HUES64 (cell line): ENCODE measurements around the gene ARRDC5. TPM values are rescaled to one million over a fixed set of nuclear protein-coding genes. Genes with fewer than 3 reads are reported as not detected.
"Not testable (repeated sequence)": the region's sequence is repeated elsewhere in the genome, so short reads cannot be mapped to it uniquely, and the experiment has no call there.

Experiments used
- H3K27ac ChIP-seq: 2 replicates; pipeline ENCODE4 v1.7.0; 2013; ENCODE audit warnings: low read depth, low read length, inconsistent platforms
- H3K27me3 ChIP-seq: 2 replicates; pipeline ENCODE4 v1.6.1; 2013; ENCODE audit warnings: mild to moderate bottlenecking, low read length; ENCODE audit not compliant: insufficient read depth
- H3K36me3 ChIP-seq: 2 replicates; pipeline ENCODE4 v1.6.1; 2013; ENCODE audit warnings: mild to moderate bottlenecking, low read length; ENCODE audit not compliant: insufficient read depth
- H3K4me1 ChIP-seq: 2 replicates; pipeline ENCODE4 v1.6.1; 2013; ENCODE audit warnings: mild to moderate bottlenecking, low read length, moderate library complexity; ENCODE audit not compliant: insufficient read depth
- H3K4me3 ChIP-seq: 2 replicates; pipeline ENCODE4 v1.5.1; 2013; ENCODE audit warnings: mild to moderate bottlenecking, low read length, moderate library complexity
- H3K9ac ChIP-seq: 2 replicates; pipeline ENCODE4 v1.6.1; 2013; ENCODE audit warnings: mild to moderate bottlenecking, low read depth, low read length
- H3K9me3 ChIP-seq: 2 replicates; pipeline ENCODE4 v1.6.1; 2013; ENCODE audit warnings: low read depth, low read length; ENCODE audit not compliant: insufficient read depth
- WGBS: fragments of 150-250, 120-280 bp; methylation state at CpG from one replicate; pipeline ENCODE4 v1.1.7; 2013; ENCODE audit warnings: missing lambda C conversion rate; 5-methylcytosine and 5-hydroxymethylcytosine counted together
- polyA plus RNA-seq, 2 experiments: library from polyadenylated mRNA; stranded (reverse); fragments of 50-300 nt; gene quantifications; one replicate each; pipeline ENCODE4 v1.2.3, GENCODE V29; 2013

ARRDC5 gene
- polyA plus RNA-seq (2013, experiment 1 of 2), result not detected
- not detected for polyA plus RNA-seq (2013, experiment 2 of 2)

GRCh38 chr19:4902796-4903195, at the start of gene ARRDC5:
ARRDC5 (minus strand) TSS chr19:4902896; CDS start chr19:4902825, 71 bp downstream.
- no peaks in the 10 kb centered on the region for H3K9me3 ChIP-seq
- no peak within 1 kb of the TSS for H3K27ac ChIP-seq
- no peaks in the 10 kb centered on the region; the same call in 1 of the 2 replicates for H3K27me3 ChIP-seq
- 96% methylated on average over 5 of the region's 7 CpGs for WGBS
- H3K9ac ChIP-seq, result no peak within 1 kb of the TSS
- H3K4me1 ChIP-seq, result no peaks in the 10 kb centered on the region
- H3K4me3 ChIP-seq, result no peak within 1 kb of the TSS
- H3K36me3 ChIP-seq, result no peaks in the 10 kb centered on the region

DNA sequence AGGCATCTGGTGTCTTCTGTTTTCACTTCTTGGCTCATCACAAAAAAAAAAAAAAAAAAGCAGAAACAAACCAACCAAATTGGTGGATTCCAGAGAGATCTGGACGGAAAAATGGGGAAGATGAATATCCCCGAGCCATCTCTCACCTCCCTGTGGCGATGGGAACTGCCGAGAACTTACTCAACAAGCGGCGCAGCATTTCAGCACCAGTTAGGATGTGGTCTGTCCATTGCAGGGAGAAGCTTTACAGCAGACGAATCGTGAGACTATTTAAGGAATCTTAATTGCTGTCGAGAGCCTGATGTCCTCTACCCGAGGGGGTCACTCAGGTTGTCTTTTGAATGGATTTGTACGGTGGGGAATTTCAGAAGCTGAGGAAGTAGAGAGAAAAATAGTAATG, 49.0 kb upstream of the ARRDC5 start:
- Histone ChIP-seq H3K27me3 (no peaks in the 10 kb centered on the region), H3K27ac (no peak overlapping the region), H3K9ac (no peak overlapping the region), H3K9me3 (no peaks in the 10 kb centered on the region), H3K36me3 (peaks cover 87% of the 10 kb centered on the region), H3K4me3 (no peak overlapping the region), H3K4me1 (no peaks in the 10 kb centered on the region)
- WGBS, result 94% methylated on average over 11 of the region's 11 CpGs

GRCh38 chr19:4950650-4951049, 48.0 kb upstream of the ARRDC5 start:
- H3K9me3 ChIP-seq, H3K27me3 ChIP-seq, H3K4me3 ChIP-seq, H3K4me1 ChIP-seq, H3K9ac ChIP-seq, H3K27ac ChIP-seq: not testable (repeated sequence)
- WGBS, result 92% methylated on average over 23 of the region's 23 CpGs
- H3K36me3 ChIP-seq, result peaks cover 87% of the 10 kb centered on the region

DNA sequence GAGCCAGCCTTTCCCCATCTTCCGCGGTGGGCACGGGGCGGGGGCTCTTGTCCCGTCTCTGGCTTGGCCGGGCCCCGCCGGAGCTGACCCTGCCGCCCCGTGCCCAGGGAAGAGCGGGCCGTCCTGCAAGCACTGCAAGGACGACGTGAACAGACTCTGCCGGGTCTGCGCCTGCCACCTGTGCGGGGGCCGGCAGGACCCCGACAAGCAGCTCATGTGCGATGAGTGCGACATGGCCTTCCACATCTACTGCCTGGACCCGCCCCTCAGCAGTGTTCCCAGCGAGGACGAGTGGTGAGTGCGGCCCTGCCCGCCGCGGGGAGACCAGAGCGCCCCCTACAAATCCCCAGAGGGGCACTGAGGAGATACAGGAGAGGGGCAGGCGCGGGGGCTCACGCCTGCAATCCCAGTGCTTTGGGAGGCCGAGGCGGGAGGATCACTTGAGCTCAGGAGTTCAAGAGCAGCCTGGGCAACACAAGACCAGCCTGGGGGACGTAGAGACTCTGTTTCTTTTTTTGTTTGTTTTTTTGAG, 39.0 kb upstream of the ARRDC5 start:
- H3K36me3 ChIP-seq, result peaks cover 70% of the 10 kb centered on the region
- not testable (repeated sequence) for H3K27ac ChIP-seq, H3K9me3 ChIP-seq, H3K4me1 ChIP-seq, H3K27me3 ChIP-seq, H3K4me3 ChIP-seq, H3K9ac ChIP-seq
- 96% methylated on average over 35 of the region's 35 CpGs for WGBS

GRCh38 chr19:4939466-4939865, 36.8 kb upstream of the ARRDC5 start:
- H3K4me1 ChIP-seq, result no peaks in the 10 kb centered on the region
- no peak overlapping the region for H3K9ac ChIP-seq
- no peaks in the 10 kb centered on the region for H3K9me3 ChIP-seq
- no peak overlapping the region for H3K27ac ChIP-seq
- peaks cover 70% of the 10 kb centered on the region for H3K36me3 ChIP-seq
- 96% methylated on average over 7 of the region's 7 CpGs for WGBS
- no peak overlapping the region for H3K4me3 ChIP-seq
- no peaks in the 10 kb centered on the region for H3K27me3 ChIP-seq

DNA sequence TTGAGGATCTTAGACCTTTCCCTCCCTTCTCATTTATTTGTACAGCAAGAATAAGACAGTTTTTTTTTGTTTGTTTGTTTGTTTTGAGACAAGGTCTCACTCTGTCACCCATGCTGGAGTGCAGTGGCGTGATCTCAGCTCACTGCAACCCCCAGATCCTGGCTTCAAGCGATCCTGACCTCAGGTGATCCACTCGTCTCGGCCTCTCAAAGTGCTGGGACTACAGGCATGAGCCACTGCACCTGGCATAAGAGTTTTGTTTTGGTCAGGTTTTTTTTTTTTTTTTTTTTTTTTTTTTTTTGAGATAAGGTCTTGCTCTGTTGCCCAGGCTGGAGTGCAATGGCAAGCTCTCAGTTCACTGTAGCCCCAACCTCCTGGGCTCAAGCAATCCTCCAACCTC, 35.8 kb upstream of the ARRDC5 start:
- peaks cover 72% of the 10 kb centered on the region for H3K36me3 ChIP-seq
- H3K4me3 ChIP-seq, H3K27me3 ChIP-seq, H3K4me1 ChIP-seq, H3K27ac ChIP-seq, H3K9ac ChIP-seq, H3K9me3 ChIP-seq: not testable (repeated sequence)
- WGBS, result over 99% methylated on average over 4 of the region's 4 CpGs

DNA sequence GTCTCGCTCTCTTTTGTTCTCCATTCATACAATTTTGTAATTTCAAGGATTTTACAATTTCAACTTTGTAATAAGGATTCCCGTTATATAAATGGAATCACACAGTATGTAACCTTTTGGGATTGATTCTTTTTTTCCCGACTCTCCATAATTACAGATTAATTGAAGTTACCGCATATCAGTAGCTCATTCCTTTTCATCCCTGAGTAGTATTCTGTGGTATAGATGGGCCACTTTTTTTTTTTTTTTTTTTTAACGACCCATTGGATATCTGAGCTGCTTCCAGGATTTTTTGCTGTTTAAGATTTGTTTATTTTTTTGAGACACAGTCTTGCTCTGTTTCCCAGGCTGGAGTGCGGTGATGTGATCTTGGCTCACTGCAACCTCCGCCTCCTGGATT, 34.4 kb upstream of the ARRDC5 start:
- H3K36me3 ChIP-seq, result peaks cover 71% of the 10 kb centered on the region
- no peaks in the 10 kb centered on the region for H3K9me3 ChIP-seq
- no peak overlapping the region for H3K9ac ChIP-seq
- over 99% methylated on average over 5 of the region's 7 CpGs for WGBS
- no peaks in the 10 kb centered on the region for H3K4me1 ChIP-seq
- no peaks in the 10 kb centered on the region for H3K27me3 ChIP-seq
- no peak overlapping the region for H3K4me3 ChIP-seq
- no peak overlapping the region for H3K27ac ChIP-seq

GRCh38 chr19:4935444-4935843, 32.7 kb upstream of the ARRDC5 start:
- Histone ChIP-seq H3K27me3 (no peaks in the 10 kb centered on the region), H3K9ac (no peak overlapping the region), H3K27ac (no peak overlapping the region), H3K4me3 (no peak overlapping the region), H3K9me3 (no peaks in the 10 kb centered on the region), H3K4me1 (no peaks in the 10 kb centered on the region), H3K36me3 (peaks cover 76% of the 10 kb centered on the region)
- WGBS, result 96% methylated on average over 8 of the region's 8 CpGs

- Histone ChIP-seq H3K27ac (no peak overlapping the region), H3K4me1 (no peaks in the 10 kb centered on the region), H3K9me3 (no peaks in the 10 kb centered on the region), H3K27me3 (no peaks in the 10 kb centered on the region), H3K9ac (no peak overlapping the region), H3K4me3 (no peak overlapping the region), H3K36me3 (peaks cover 83% of the 10 kb centered on the region)
- WGBS, result 81% methylated on average over 6 of the region's 7 CpGs
Measured at GRCh38 chr19:4933528-4933927, 30.8 kb upstream of the ARRDC5 start.

GRCh38 chr19:4932711-4933110, 30.0 kb upstream of the ARRDC5 start:
- Histone ChIP-seq H3K9me3 (no peaks in the 10 kb centered on the region), H3K4me1 (peaks cover 3% of the 10 kb centered on the region; the same call in 1 of the 2 replicates), H3K36me3 (peaks cover 76% of the 10 kb centered on the region), H3K4me3 (no peak overlapping the region), H3K27ac (no peak overlapping the region), H3K9ac (no peak overlapping the region), H3K27me3 (no peaks in the 10 kb centered on the region)
- WGBS, result 97% methylated on average over 32 of the region's 32 CpGs

DNA sequence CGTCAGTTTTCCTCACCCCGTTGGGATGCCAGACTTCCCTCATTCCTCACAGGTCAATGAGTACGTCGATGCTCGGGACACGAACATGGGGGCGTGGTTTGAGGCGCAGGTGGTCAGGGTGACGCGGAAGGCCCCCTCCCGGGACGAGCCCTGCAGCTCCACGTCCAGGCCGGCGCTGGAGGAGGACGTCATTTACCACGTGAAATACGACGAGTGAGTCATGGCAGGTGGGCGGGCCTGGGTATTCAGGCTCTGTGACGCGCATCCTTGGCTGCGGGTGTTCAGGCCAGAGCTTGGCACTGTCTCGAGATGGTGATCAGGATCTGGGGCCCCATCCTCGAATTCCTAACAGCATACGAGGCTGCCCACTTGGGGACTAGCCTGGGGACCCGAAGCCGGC, 28.0 kb upstream of the ARRDC5 start:
- 93% methylated on average over 28 of the region's 28 CpGs for WGBS
- Histone ChIP-seq H3K27ac (no peak overlapping the region), H3K36me3 (peaks cover 59% of the 10 kb centered on the region), H3K4me1 (peaks cover 9% of the 10 kb centered on the region; the same call in 1 of the 2 replicates), H3K9ac (no peak overlapping the region), H3K27me3 (no peaks in the 10 kb centered on the region), H3K4me3 (no peak overlapping the region), H3K9me3 (no peaks in the 10 kb centered on the region)

- WGBS, result 95% methylated on average over 22 of the region's 22 CpGs
- no peaks in the 10 kb centered on the region for H3K9me3 ChIP-seq
- no peaks in the 10 kb centered on the region for H3K27me3 ChIP-seq
- H3K36me3 ChIP-seq, result peaks cover 49% of the 10 kb centered on the region
- no peak overlapping the region for H3K9ac ChIP-seq
- H3K4me3 ChIP-seq, result no peak overlapping the region
- no peak overlapping the region for H3K27ac ChIP-seq
- peaks cover 9% of the 10 kb centered on the region; the same call in 1 of the 2 replicates for H3K4me1 ChIP-seq
Measured at GRCh38 chr19:4929186-4929585, 26.5 kb upstream of the ARRDC5 start.
